BE2C (cell line): ENCODE results near the gene HADH.
"Not testable (repeated sequence)": the region's sequence is repeated elsewhere in the genome, so short reads cannot be mapped to it uniquely, and the experiment has no call there.

Experiments
- DNase-seq: peaks from one replicate; pipeline ENCODE4 v3.0.0-alpha.2; 2020
- H3K27me3 ChIP-seq: fragments of 250-450 bp; sonication (Bioruptor Pico); 2 replicates; pipeline ENCODE4 v1.5.1; 2020; ENCODE audit warnings: mild to moderate bottlenecking
- H3K36me3 ChIP-seq: fragments of 250-450 bp; sonication (Bioruptor Pico); 2 replicates; pipeline ENCODE4 v1.5.1; 2020; ENCODE audit warnings: mild to moderate bottlenecking
- H3K4me1 ChIP-seq: fragments of 250-450 bp; sonication (Bioruptor Pico); 2 replicates; pipeline ENCODE4 v1.5.1; 2020
- H3K4me3 ChIP-seq: 2 replicates; pipeline ENCODE4 v1.5.1; 2011; ENCODE audit warnings: low read depth, low read length
- H3K9me3 ChIP-seq: fragments of 250-450 bp; sonication (Bioruptor Pico); 2 replicates; pipeline ENCODE4 v1.5.1; 2020
- CTCF ChIP-seq: IDR thresholded peaks from 2 replicates; pipeline ENCODE4 v1.5.1; 2012; ENCODE audit warnings: mild to moderate bottlenecking, low read depth, low read length

HADH gene

GRCh38 chr4:107966903-107967302 is 22.8 kb upstream of the HADH start:
- no peak overlapping the region for H3K4me3 ChIP-seq
- no peak for DNase-seq
- 0 out of 2 replicates have a peak, but pooled peaks cover 3% of the 10 kb centered on the region for H3K27me3 ChIP-seq
- H3K36me3 ChIP-seq: no peaks in the 10 kb centered on the region
- H3K9me3 ChIP-seq: no peaks in the 10 kb centered on the region
- H3K4me1 ChIP-seq: no peaks in the 10 kb centered on the region
- no peak for TF ChIP-seq CTCF

DNA sequence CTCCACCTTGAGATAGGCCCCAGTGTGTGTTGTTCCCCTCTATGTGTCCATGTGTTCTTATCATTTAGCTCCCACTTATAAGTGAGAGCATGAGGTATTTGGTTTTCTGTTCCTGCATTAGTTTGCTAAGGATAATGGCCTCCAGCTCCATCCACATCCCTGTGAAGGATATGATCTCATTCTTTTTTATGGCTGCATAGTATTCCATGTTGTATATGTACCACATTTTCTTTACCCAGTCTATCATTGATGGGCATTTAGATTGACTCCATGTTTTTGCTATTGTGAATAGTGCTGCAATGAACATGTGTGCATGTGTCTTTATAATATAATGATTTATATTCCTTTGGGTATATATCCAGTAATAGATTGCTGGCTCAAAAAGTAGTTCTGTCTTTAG is 22.2 kb upstream of the HADH start:
- DNase-seq: not testable (repeated sequence)

DNA sequence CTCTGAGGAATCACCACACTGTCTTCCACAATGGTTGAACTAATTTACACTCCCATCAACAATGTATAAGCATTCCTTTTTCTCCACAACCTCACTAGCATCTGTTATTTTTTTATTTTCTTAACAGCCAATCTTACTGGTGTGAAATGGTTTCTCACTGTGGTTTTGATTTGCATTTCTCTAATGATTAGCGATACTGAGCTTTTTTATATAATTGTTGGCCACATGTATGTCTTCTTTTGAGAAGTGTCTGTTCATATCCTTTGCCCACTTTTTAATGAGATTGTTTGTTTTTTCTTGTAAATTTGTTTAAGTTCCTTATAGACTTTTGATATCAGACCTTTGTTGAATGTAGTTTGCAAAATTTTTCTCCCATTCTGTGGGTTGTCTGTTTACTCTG is 21.8 kb upstream of the HADH start:
- H3K36me3 ChIP-seq, DNase-seq, H3K9me3 ChIP-seq, H3K4me3 ChIP-seq, H3K27me3 ChIP-seq, H3K4me1 ChIP-seq: not testable (repeated sequence)

More for the DNA sequence above, 22.2 kb upstream of the HADH start:
- H3K4me3 ChIP-seq, H3K27me3 ChIP-seq, H3K36me3 ChIP-seq, H3K4me1 ChIP-seq, H3K9me3 ChIP-seq: not testable (repeated sequence)

GRCh38 chr4:107970063-107970798 is 19.5 kb upstream of the HADH start:
- Histone ChIP-seq H3K4me3 (no peak overlapping the region), H3K4me1 (no peaks in the 10 kb centered on the region), H3K36me3 (no peaks in the 10 kb centered on the region), H3K9me3 (no peaks in the 10 kb centered on the region), H3K27me3 (no peaks in the 10 kb centered on the region; the same call in 1 of the 2 replicates)
- no peak for DNase-seq
- no peak for TF ChIP-seq CTCF

DNA sequence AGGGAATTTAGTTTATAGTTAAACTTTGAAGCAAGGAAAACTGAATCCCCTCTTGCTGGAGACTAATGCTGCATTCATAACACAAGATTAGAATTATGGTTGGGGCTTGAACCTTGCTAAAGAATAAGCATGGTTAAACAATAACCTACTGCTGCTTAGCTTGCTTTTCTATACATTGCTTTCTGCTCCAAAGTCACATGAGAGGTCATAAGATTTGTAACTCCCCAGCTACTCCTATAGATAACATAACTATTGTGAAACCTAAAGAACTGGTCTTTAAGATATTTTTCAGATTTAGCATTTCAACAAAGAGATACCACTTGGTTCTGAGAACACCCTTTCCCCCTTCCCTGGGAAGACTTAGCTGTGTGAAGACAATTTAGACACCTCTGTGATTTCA is 17.1 kb upstream of the HADH start:
- TF ChIP-seq CTCF: no peak
- no peaks in the 10 kb centered on the region for H3K36me3 ChIP-seq
- H3K4me3 ChIP-seq: no peak overlapping the region
- no peaks in the 10 kb centered on the region for H3K4me1 ChIP-seq
- DNase-seq: no peak
- H3K9me3 ChIP-seq: no peaks in the 10 kb centered on the region
- no peaks in the 10 kb centered on the region; the same call in 1 of the 2 replicates for H3K27me3 ChIP-seq

GRCh38 chr4:107974523-107974922 is 15.2 kb upstream of the HADH start:
- no peaks in the 10 kb centered on the region for H3K9me3 ChIP-seq
- no peak overlapping the region for H3K4me3 ChIP-seq
- no peak for DNase-seq
- no peaks in the 10 kb centered on the region; the same call in 1 of the 2 replicates for H3K27me3 ChIP-seq
- no peaks in the 10 kb centered on the region for H3K4me1 ChIP-seq
- H3K36me3 ChIP-seq: no peaks in the 10 kb centered on the region
- no peak for TF ChIP-seq CTCF

- H3K4me1 ChIP-seq: no peaks in the 10 kb centered on the region
- H3K36me3 ChIP-seq: no peaks in the 10 kb centered on the region
- no peaks in the 10 kb centered on the region for H3K9me3 ChIP-seq
- DNase-seq: no peak
- H3K4me3 ChIP-seq: no peak overlapping the region
- no peak for TF ChIP-seq CTCF
- no peaks in the 10 kb centered on the region; the same call in 1 of the 2 replicates for H3K27me3 ChIP-seq
These were observed 12.2 kb upstream of the HADH start for GRCh38 chr4:107977482-107977881.
